Measurements from ENCODE around the gene NPEPPS. TPM values are rescaled to one million over a fixed set of nuclear protein-coding genes. Genes with fewer than 3 reads are reported as not detected.
"Not testable (repeated sequence)": the region's sequence is repeated elsewhere in the genome, so short reads cannot be mapped to it uniquely, and the experiment has no call there.

Gene NPEPPS
- total RNA-seq (100 to 1,000 TPM in 6 of 9 donors, 10 to 100 TPM in 3; 82.0 to 187 (median 128) TPM), polyA plus RNA-seq (10 to 100 TPM; 37.9 to 87.5 (median 48.8) TPM)
- long read RNA-seq, donor 1, full-length matches to known transcripts: 10 of 10 reads
- long read RNA-seq, donor 1, partial matches to known transcripts: 0 of 10 reads
- long read RNA-seq, donor 1, other reads (novel, unspliced or antisense): 0 of 10 reads
- long read RNA-seq, donor 2, full-length matches to known transcripts: 9 of 9 reads
- long read RNA-seq, donor 2, partial matches to known transcripts: 0 of 9 reads
- long read RNA-seq, donor 2, other reads (novel, unspliced or antisense): 0 of 9 reads
- long read RNA-seq, donor 3, full-length matches to known transcripts: 7 of 7 reads
- long read RNA-seq, donor 3, partial matches to known transcripts: 0 of 7 reads
- long read RNA-seq, donor 3, other reads (novel, unspliced or antisense): 0 of 7 reads
- long read RNA-seq, donor 4, full-length matches to known transcripts: 28 of 56 reads
- long read RNA-seq, donor 4, partial matches to known transcripts: 11 of 56 reads
- long read RNA-seq, donor 4, other reads (novel, unspliced or antisense): 17 of 56 reads
- long read RNA-seq, donor 5, full-length matches to known transcripts: 120 of 179 reads
- long read RNA-seq, donor 5, partial matches to known transcripts: 17 of 179 reads
- long read RNA-seq, donor 5, other reads (novel, unspliced or antisense): 42 of 179 reads
- long read RNA-seq, donor 6, full-length matches to known transcripts: 25 of 51 reads
- long read RNA-seq, donor 6, partial matches to known transcripts: 12 of 51 reads
- long read RNA-seq, donor 6, other reads (novel, unspliced or antisense): 14 of 51 reads
- long read RNA-seq, donor 7, full-length matches to known transcripts: 4 of 4 reads
- long read RNA-seq, donor 7, partial matches to known transcripts: 0 of 4 reads
- long read RNA-seq, donor 7, other reads (novel, unspliced or antisense): 0 of 4 reads
- long read RNA-seq, donor 8, full-length matches to known transcripts: 17 of 22 reads
- long read RNA-seq, donor 8, partial matches to known transcripts: 5 of 22 reads
- long read RNA-seq, donor 8, other reads (novel, unspliced or antisense): 0 of 22 reads
- long read RNA-seq, donor 9, full-length matches to known transcripts: 14 of 14 reads
- long read RNA-seq, donor 9, partial matches to known transcripts: 0 of 14 reads
- long read RNA-seq, donor 9, other reads (novel, unspliced or antisense): 0 of 14 reads
- long read RNA-seq, donor 10, full-length matches to known transcripts: 2 of 2 reads
- long read RNA-seq, donor 10, partial matches to known transcripts: 0 of 2 reads
- long read RNA-seq, donor 10, other reads (novel, unspliced or antisense): 0 of 2 reads

- Histone ChIP-seq H3K4me3 (peak within 1 kb of the TSS in 2 of 4 donors; percentile 78 to 91), H3K4me1 (replicated peaks in 1 of 2) (peaks cover 4 to 14% of the 10 kb centered on the region in 2 donors), H3K27ac (peak within 1 kb of the TSS; percentile 46 to 96 (median 89))
- intact Hi-C loops (cut with DNase I); H3K27me3 ChIP-seq; H3K9me3 ChIP-seq (replicated peaks in 1 of 3); H3K36me3 ChIP-seq (replicated peaks in 1 of 2): not testable (repeated sequence)
- TF ChIP-seq POLR2A (IDR thresholded peaks at IDR 0.05): peak in 1 of 2 donors; percentile 31
- 5 to 57% (median 30%) methylated on average over 9 to 56 of the region's 60 CpGs for WGBS, 4 donors
- DNase-seq: peak; percentile 86 to 94 (median 91)
These were observed at the start of gene NPEPPS for GRCh38 chr17:47530557-47531232. NPEPPS (plus strand) TSS chr17:47531108; CDS start chr17:47531301, 193 bp downstream.

- not testable (repeated sequence) for H3K9me3 ChIP-seq (replicated peaks in 1 of 3); DNase-seq; H3K4me1 ChIP-seq (replicated peaks in 1 of 2); H3K27me3 ChIP-seq
- 6 to 15% (median 9%) methylated on average over 12 to 15 of the region's 15 CpGs for WGBS, 4 donors
- intact Hi-C loops (cut with DNase I): loop anchor here in 1 of 2 donors (10.0 kb wide), 1 partner anchor 123 kb away; no protein-coding TSS in a partner anchor
- Histone ChIP-seq H3K4me3 (peak overlapping the region in 2 of 4 donors; percentile 34 to 65), H3K36me3 (replicated peaks in 1 of 2) (peaks cover 0 to 11% of the 10 kb centered on the region in 2 donors), H3K27ac (peak overlapping the region in 4 of 5 donors; percentile 71 to 91 (median 80))
These were observed 39.1 kb upstream of the NPEPPS start for GRCh38 chr17:47491841-47492212.

GRCh38 chr17:47499074-47499473 is 31.8 kb upstream of the NPEPPS start:
- intact Hi-C loops (cut with DNase I): loop anchor here in 1 of 2 donors (10.0 kb wide), 1 partner anchor 116 kb away; no protein-coding TSS in a partner anchor
- not testable (repeated sequence) for H3K27me3 ChIP-seq; H3K36me3 ChIP-seq (replicated peaks in 1 of 2); H3K27ac ChIP-seq; DNase-seq; H3K9me3 ChIP-seq (replicated peaks in 1 of 3); H3K4me3 ChIP-seq
- 31 to 50% (median 42%) methylated on average over 1 of the region's 1 CpG for WGBS, 4 donors
- peaks cover 9 to 13% of the 10 kb centered on the region in 2 donors for H3K4me1 ChIP-seq (replicated peaks in 1 of 2)

GRCh38 chr17:47499494-47499893 is 31.4 kb upstream of the NPEPPS start:
- not testable (repeated sequence) for H3K27ac ChIP-seq; DNase-seq; H3K9me3 ChIP-seq (replicated peaks in 1 of 3); H3K36me3 ChIP-seq (replicated peaks in 1 of 2); H3K4me3 ChIP-seq; H3K27me3 ChIP-seq
- intact Hi-C loops (cut with DNase I): loop anchor here in 1 of 2 donors (10.0 kb wide), 1 partner anchor 115 kb away; no protein-coding TSS in a partner anchor
- peaks cover 9 to 13% of the 10 kb centered on the region in 2 donors for H3K4me1 ChIP-seq (replicated peaks in 1 of 2)
- WGBS, 4 donors: 76 to 87% (median 79%) methylated on average over 4 of the region's 4 CpGs

GRCh38 chr17:47500620-47501019 is 30.3 kb upstream of the NPEPPS start:
- 47 to 57% (median 51%) methylated on average over 4 of the region's 4 CpGs for WGBS, 4 donors
- H3K4me3 ChIP-seq; H3K9me3 ChIP-seq (replicated peaks in 1 of 3); intact Hi-C loops (cut with DNase I); H3K27ac ChIP-seq; H3K27me3 ChIP-seq; H3K36me3 ChIP-seq (replicated peaks in 1 of 2): not testable (repeated sequence)
- peak in 1 of 7 donors; percentile 25 for DNase-seq
- H3K4me1 ChIP-seq (replicated peaks in 1 of 2): peaks cover 9 to 13% of the 10 kb centered on the region in 2 donors
- TF ChIP-seq CTCF (IDR thresholded peaks at IDR 0.05): peak; percentile 26 to 57 (median 42)

- Histone ChIP-seq H3K27ac (peak overlapping the region; percentile 27 to 74 (median 39)), H3K4me1 (replicated peaks in 1 of 2) (peaks cover 9 to 13% of the 10 kb centered on the region in 2 donors)
- H3K27me3 ChIP-seq; intact Hi-C loops (cut with DNase I); H3K9me3 ChIP-seq (replicated peaks in 1 of 3); H3K36me3 ChIP-seq (replicated peaks in 1 of 2); H3K4me3 ChIP-seq: not testable (repeated sequence)
- 14 to 39% (median 25%) methylated on average over 2 to 5 of the region's 8 CpGs for WGBS, 4 donors
- peak; percentile 31 to 70 (median 55) for DNase-seq
These were observed 28.7 kb upstream of the NPEPPS start for GRCh38 chr17:47502122-47502731.

- H3K4me3 ChIP-seq; DNase-seq; H3K36me3 ChIP-seq (replicated peaks in 1 of 2); H3K9me3 ChIP-seq (replicated peaks in 1 of 3); intact Hi-C loops (cut with DNase I); H3K27me3 ChIP-seq: not testable (repeated sequence)
- Histone ChIP-seq H3K4me1 (replicated peaks in 1 of 2) (peaks cover 9 to 13% of the 10 kb centered on the region in 2 donors), H3K27ac (peak overlapping the region in 4 of 5 donors; percentile 7 to 74 (median 28))
- 39 to 59% (median 41%) methylated on average over 2 of the region's 2 CpGs for WGBS, 4 donors
These were observed 28.0 kb upstream of the NPEPPS start for GRCh38 chr17:47502776-47503455.
